Activated T-cell treated with anti-CD3 and anti-CD28 coated beads for 48 hours (primary cell): Measurements from ENCODE around the gene PAOX.

Experiments
- DNase-seq: peaks from one replicate; pipeline ENCODE4 v3.0.0-alpha.2; 2020; ENCODE audit warnings: low read depth

The PAOX gene

DNA sequence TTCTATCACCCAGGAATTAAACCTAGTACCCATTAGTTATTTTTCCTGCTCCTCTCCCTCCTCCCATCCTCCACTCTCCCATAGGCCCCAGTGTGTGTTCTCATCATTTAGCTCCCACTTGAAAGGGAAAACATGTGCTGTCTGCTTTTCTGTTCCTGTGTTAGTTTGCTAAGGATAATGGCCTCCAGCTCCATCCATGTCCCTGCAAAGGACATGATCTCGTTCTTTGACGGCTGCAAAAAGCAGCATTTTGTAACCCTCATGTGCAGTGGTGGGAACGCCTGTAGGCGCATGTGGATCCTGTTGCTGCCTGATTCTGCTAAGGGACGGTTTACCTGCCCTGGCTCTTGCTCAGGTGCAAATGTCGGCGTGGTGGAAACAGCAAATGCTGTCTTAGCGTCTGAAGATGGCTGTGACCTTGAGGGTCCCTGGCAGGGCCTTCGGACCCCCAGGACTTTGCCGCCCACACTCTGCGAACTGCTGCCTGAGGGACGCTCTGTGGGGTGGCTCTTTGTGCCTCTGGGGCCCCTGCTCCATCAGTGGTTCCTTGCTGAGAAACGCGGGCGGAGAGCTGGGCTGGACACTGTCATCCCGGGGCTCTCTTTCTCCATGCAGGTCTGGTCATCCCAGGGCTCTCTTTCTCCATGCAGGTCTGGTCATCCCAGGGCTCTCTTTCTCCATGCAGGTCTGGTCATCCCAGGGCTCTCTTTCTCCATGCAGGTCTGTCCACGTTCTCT, 9.3 kb downstream of the PAOX start:
- no peak for DNase-seq

DNA sequence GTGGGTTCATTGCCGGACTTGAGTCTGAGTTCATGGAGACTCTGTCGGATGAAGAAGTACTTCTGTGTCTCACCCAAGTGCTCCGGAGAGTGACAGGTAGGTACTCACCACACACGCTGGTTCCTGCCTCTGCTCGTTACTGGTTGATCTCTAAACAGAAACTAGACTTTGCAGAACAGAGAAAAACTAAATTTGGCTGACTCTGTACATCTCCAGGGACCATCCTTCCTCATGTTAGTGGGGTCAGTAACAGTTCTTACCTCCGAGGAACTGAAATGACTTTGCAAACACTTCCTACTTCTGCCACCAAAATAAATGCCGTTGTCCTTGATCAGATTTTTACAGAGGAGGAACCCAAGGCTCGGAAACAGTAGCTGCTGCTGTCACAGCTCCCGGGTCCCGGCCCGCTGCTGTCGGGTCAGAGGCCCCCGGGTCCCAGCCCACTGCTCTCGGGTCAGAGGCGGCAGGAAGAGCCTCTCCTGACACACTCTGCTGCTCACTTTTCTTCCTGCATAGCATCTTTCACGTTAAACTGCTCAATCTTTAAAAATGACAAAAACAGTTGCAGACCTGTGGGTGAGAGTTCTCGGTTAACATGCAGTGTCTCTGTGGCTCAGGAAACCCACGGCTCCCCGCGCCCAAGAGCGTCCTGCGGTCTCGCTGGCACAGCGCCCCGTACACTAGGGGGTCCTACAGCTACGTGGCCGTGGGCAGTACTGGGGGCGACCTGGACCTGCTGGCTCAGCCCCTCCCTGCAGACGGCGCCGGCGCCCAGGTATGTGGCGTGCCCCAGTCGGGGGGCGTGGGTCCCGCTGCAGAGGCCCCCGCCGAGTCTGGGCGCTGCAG, 10.1 kb downstream of the PAOX start:
- no peak for DNase-seq

DNA sequence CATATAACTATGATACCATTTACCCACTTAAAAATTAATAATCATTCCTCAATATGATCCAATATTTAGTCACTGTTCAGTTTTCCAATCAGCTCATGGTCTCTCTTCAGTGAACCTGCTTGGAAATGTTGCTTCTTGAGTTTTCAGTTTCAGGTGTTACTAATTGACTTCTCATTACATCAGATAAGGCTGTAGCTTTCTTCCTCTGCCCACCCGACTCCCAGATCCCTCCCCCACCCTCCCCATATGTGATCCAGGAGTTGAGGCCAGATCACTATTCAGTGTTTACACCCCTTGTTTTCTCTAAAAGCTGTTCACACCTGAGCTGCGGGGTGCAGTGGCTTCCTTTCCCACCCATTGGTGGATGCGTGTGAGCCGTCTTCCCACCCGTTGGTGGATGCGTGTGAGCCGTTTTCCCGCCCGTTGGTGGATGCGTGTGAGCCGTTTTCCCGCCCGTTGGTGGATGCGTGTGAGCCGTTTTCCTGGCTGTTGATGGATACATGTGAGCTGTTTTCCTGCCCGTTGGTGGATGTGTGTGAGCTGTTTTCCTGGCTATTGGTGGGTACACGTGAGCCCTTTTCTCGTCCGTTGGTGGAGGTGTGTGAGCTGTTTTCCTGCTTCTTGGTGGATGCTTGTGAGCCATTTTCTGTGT, 11.7 kb downstream of the PAOX start:
- no peak for DNase-seq

DNA sequence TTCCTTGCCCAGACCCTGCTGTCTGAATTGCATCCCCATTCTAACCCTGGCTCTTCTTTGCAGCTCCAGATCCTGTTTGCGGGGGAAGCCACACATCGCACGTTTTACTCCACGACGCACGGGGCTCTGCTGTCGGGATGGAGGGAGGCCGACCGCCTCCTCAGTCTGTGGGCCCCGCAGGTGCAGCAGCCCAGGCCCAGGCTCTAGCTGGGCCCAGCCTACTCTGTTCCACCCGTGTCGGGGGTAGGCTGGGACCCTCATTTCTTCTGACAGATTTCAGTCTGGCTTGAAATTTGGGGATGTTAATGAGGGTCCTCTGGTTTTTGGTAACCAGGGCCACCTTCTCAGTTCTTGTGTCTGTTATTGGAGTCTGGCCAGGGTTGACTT, 12.2 kb downstream of the PAOX start:
- no peak for DNase-seq

DNA sequence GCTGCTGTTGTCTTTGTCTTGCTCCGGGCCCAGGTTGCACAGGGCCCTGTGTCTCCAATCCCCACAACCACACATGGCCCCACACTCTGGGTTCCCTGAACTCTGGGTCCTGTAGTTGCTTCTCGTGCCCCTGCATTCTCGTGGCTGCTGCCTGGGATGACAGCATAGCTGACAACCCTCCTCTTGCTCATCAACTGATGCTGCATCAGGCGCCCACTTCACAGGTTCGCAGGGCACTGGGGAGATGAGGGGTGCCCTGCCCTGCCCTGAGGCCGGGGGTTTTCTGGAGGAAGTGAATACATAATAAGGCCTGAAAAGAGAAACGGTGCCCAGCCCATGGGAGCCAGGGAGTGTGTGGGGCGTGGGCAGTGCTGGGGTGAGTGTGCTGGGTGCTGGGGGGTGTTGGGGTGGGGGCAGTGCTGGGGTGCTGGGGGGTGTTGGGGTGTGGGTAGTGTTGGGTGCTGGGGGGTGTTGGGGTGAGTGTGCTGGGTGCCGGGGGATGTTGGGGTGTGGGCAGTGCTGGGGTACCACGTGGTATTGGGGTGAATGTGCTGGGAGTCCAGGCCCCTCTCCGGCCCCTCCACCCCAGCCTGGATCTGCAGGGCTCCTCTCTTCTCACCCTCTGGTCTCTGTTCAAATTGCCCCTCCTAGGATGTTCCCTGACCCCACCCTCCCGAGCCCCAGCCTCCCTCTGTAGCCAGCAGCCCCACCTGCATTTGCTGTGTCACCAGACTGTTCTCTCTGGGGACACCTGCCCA, 12.9 kb downstream of the PAOX start:
- DNase-seq: peak; percentile 41

DNA sequence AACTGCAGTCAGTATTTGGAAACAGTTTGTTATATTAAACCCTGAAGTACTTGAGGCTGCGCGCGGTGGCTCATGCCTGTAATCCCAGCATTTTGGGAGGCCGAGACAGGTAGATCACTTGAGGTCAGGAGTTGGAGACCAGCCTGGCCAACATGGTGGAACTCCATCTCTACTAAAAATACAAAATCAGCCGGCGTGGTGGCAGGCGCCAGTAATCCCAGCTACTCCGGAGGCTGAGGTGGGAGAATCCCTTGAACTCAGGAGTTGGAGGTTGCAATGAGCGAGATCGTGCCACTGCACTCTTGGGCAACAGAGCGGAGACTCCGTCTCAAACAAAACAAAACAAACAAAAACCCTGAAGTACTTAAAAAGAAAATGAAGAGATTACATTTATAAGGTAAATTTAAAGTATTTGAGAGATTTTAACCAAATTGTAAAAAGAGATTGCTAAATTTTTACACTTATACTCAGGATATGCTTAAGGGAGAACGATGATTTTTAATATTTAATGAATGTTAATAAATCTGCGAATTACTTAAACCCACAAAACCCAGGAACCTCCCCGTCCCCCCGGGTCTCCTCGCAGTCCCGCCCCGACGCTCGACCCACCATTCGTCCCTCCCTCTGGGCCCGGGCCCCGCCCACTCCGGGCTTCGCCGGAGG, 14.5 kb downstream of the PAOX start:
- no peak for DNase-seq

DNA sequence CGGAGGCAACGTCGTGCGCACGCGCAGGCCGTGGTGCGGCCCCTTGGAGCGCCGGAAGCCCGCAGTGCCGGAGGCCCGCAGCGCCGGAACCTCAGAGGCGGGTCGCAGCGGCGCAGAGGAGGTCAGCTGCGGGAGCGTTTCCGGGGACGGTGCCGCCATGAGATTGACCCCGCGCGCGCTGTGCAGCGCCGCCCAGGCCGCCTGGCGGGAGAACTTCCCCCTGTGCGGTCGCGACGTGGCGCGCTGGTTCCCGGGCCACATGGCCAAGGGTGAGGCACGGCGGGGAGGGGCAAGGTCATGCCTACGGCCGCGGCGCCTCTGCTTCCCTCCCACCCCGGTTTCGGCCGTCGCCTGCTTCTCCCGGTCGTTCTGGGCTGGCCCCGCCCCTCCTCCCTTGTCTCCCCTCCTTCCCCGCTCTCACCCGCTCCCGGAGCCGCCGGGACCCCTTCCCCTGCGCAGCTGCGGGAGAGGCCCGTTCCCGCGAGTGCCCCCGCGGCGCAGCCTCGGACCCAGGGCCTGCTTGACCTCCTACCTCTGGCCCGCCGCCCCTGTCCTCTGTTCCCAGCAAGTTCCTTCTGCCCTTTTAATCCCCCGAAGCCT, 15.1 kb downstream of the PAOX start, which contains the start of gene MTG1:
Gene MTG1 (plus strand): TSS at position 94 of the 600 bp plus-strand sequence. CDS start 64 bp downstream, at position 158.
- DNase-seq: peak; percentile 98

DNA sequence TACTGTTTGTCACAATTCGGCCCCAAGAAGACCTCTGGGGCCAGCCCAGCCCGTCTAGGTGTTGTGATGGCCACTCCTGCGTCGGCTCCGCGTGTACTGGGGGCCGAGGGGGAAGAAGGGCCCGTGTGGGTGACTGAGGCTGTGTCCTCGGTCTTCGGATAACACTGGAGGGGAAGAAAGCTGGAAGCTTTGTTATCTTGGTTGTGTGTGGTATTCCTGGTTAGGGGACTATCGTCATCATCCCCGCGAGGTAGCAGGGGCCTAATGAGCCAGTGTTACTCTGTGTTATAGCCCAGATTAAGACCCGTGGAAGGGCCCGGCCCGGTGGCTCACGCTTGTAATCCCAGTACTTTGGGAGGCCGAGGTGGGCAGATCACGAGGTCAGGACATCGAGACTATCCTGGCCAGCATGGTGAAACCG, 15.7 kb downstream of the PAOX start:
- DNase-seq: no peak

DNA sequence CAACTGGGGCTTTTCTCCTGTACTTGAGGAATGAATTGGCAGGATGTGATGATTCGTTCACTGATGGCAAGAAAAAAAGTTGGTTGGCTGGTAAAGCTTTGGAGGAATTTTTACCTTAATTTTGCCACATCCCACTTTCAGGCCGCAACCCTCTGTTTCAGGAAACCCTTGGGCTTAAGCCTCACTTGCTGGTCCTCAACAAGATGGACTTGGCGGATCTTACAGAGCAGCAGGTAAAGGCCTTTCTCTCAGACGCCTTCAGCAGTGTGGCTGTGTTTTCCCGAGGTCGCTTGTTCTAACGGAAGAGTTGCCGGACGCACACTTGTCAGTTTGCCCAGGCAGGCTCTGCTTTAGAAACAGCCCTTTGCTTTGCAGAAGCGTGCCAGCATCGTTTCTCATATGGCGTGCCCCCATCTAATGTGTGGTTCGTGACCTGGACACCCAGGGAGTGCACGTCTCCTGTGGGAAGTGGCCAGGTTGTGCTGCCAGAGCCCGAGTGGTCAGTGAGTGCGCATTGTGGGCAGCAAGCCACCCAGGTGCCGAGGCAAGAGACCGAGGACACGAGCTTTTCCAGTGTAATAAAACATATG, 17.1 kb downstream of the PAOX start:
- DNase-seq: no peak

DNA sequence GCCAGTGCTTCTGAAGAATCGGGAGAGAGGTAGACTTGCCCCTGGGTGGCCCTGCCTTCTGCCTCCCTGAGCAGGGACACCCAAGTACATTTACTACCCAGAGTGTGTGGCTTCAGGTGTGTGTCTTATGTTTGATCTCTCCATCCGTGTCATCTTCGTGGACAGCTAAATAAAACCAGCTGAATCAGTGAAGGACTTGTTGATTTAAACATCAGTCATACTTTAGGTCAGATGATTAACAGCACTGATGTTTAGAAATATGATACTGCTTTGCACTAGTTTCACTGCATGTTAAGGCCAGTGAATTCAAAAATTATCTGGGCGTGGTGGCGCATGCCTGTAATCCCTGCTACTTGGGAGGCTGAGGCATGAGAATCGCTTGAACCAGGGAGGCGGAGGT, 18.9 kb downstream of the PAOX start:
- DNase-seq: no peak

DNA sequence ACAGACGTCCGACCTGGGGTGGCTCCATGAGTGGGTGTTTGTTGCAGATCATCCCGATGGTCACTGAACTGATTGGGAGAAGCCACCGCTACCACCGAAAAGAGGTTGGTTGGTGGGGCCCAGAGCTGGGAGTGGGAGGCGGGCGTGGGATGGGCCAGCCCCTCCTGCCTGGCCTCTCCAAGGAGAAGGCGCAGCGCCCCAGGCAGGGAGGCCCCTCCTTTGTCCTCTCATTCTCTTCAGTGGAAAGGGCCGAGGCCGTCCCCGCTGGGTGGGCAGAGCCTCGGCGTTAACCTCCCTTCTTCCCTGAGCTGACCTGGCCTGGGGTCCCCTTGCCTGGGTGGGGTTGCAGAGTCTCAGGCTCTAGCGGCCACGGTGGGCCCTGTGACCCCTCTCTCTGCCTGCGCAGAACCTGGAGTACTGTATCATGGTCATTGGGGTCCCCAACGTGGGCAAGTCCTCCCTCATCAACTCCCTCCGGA, 20.1 kb downstream of the PAOX start:
- no peak for DNase-seq

DNA sequence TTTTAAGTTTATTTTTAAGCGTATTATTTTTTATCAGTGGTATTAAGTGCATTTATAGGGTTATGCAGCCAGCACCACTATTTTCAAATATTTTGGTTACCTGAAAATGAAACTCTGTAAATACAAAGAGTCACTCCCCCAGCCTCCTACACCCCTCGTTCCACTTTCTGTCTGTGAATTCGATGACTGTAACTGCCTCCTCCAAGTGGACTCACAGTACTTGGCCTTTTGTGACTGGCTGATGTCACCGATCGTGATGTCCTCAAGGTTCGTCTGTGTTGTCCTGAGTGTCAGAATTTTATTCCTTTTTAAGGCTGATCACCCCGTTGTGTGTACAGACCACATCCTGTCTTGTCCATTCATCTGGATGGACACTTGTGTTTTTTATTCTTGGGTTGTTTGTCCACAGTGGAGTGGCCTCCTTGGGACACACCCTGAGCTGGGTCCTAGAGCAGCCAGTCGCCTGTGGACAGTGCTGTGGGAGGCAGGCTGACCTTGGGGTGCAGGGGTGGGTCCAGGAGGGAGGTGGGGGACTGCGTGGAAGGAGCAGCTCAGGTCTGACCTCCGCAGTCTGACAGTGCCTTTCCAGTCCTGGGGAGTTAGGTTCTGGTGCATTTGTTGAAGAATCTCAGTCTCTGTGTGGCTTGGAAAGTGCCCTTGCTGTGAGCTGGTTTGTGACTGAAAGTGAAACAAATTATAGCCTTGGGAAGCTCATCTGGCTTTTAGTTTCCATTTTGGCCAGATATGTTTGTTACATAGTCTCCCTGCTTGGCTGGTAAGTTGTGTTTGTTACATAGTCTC, 21.8 kb downstream of the PAOX start:
- no peak for DNase-seq

DNA sequence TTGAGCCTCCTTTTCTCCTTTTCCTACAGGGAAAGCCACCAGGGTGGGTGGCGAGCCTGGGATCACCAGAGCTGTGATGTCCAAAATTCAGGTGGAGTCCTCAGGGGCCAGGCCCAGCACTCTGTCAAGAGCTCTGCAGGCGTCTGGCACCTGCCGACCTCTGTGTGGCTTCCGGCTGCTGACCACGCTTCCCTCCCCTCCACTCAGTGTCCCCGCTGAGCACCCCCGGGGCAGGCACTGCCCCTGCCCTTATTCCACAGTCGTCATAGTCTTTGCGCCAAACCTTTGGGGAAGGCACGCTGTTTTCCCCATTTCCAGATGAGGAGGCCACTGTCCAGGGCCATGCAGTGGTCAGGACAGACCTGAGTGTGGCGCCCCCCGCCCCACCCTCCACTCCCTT, 22.4 kb downstream of the PAOX start:
- DNase-seq: no peak

DNA sequence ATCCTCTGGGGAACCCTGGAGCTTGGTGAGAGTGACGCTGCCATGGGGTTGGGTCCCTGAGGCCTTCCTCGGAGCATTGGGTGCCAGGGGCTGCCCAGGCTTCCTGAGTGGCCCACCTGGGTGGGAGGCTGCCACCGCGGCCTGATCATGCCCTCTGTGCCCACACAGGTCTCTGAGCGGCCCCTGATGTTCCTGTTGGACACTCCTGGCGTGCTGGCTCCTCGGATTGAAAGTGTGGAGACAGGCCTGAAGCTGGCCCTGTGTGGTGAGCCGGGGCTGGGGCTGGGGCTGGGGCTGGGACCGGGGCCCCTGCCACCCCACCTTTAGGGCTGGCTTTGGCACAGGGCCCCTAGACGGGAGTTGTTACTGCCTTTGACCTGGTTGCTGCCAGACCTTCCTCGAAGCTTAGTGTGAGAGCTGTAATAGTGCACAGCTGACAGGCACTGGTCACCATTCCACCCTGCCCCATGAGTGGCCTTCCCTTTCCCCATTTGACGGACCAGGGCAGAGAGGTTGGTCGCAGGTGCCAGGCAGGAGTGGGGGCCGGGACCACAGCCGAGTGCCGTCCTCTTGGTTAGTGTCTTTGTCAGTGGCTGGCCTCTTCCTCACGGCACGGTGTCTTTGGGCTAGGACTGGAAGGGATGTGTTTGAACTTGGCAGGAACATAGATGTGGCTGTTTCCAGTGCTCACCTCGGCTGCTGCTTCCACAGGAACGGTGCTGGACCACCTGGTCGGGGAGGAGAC, 23.1 kb downstream of the PAOX start:
- no peak for DNase-seq

DNA sequence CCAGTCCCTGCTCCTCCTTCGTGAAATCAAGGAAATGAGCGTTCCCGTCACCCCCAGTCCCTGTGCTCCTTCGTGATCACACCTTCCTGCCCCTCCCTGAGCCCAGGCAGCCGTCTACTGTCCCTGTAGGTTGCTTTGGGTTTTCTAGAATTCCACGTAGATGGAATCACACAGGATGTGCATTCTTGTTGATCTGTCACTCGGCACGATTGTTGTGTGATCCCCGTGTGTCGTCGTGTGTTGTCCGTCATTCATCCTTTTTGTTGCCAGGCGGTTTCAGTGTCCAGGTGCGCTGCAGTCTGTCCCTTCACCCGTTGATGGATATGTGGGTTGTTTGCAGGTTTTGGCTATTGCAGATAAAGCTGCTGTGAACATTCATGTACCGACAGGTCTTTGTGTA, 24.3 kb downstream of the PAOX start:
- DNase-seq: no peak

DNA sequence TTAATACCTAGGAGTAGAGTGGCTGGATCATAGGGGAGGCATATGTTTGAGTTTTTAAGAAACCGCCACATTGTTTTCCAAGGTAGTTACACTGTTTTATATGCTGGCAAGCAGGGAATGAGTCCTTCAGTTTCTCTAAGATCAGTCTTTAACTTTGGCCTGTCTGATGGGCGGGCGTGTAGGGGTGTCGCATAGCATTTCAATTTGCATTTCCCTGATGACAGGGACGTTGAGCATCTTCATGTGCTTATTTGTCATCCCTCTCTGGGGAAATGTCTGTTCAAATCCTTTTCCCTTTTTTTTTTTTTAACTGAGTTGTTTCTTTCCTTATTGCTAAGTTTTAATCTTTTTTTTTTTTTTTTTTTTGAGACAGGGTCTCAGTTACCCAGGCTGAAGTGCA, 24.7 kb downstream of the PAOX start:
- DNase-seq: no peak

DNA sequence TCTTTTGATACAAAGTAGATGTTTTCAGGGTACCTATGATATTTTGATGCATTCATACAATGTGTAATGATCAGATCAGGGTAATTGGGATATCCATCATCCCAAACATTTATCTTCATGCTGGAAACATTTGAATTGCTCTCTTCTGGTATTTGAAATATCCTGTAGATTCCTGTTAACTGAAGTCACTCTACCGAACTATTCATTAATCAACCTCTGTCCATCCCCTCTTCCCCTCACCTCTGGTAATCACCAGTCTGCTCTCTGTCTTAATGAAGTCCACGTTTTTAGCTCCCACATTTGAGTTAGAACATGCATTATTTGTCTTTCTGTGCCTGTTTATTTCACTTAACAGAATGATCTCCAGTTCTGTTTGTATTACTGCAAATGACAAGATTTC, 26.2 kb downstream of the PAOX start:
- no peak for DNase-seq

DNA sequence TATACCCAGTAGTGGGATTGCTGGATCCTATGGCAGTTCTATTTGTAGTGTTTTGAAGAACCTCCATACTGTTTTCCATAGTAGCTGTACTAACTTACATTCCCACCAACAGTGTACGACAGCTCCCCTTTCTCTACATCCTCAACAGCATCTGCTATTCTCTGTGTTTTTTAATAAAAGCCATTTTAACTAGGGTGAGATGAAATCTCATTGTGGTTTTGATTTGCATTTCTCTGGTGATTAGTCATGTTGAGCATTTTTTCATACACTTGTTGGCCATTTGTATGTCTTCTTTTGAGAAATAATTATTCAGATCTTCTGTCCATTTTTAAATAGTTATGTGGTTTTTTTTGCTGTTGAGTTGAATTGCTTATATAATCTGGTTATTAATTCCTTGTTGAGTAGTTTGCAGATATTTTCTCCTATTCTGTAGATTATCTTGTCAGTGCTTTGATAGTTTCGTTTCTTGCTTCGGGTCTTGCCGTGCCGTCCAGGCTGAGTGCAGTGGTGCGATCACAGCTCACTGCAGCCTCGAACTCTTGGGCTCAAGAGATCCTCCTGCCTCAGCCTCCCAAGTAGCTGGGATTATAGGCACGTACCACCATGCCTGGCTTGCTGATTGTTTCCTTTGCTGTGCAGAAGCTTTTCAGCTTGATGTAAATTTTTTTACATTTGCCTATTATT, 26.9 kb downstream of the PAOX start:
- no peak for DNase-seq
